Activated T-helper 1 cell treated with Interleukin-2 at 50 U/mL for 16 hours (primary cell): ENCODE results near the gene GNAZ.

Source experiments
- DNase-seq: peaks from one replicate; pipeline ENCODE4 v3.0.0-alpha.2; 2020; ENCODE audit warnings: low read depth

Gene GNAZ

DNA sequence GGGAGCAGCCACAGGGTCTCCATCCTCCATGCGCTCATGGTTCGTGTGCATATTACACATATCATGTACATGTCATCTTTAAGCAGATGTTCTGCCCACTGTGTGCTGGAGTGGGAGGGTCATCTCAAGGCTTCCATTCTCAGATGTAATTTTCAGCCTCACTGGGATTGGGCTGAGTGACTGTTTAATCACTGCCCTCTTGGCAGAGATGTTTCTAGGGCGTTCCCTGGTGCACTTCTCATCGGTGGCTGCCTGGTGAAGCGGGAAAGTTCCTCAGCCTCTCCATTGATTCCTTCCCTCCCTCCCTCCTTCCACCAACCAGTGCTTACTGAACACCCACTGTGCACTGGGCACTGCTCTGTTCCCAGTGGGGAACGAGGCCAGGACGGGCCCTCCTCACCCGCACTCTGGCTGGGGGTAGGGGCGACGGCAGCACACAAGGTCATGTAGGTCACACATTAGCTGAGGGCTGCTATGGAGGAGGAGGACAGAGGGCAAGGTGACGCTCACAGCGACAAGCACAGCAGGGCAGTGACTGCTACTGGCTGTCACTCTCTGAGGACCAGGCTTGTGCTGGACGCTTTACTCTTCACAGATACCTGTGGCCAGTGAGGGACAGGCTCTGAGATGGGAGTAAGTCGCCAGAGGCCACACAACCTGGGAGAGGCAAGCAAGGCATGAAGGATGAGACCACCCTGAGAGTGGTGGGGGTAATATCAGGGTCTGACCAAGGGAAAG, 22.9 kb downstream of the GNAZ start:
- no peak for DNase-seq

DNA sequence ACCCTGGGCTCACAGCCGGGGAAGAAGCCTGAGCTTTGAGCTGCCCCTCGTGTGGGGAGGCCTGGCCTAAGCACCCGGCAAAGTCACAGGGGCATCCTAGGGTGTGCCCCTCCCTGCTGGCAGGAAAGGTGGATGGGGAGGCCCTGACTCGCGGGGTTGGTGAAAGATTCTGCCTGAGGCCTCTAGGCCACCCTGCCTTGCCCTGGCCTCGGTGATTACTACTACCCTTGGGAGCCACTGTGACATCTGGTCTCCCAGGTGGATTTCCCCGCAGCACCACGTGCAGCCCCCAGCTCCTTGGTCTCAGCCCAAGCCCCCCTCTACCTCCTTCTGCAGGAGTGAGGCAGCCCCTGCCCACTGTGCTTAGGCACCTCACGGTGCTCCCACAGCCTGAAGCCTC, 23.9 kb downstream of the GNAZ start:
- DNase-seq: no peak

DNA sequence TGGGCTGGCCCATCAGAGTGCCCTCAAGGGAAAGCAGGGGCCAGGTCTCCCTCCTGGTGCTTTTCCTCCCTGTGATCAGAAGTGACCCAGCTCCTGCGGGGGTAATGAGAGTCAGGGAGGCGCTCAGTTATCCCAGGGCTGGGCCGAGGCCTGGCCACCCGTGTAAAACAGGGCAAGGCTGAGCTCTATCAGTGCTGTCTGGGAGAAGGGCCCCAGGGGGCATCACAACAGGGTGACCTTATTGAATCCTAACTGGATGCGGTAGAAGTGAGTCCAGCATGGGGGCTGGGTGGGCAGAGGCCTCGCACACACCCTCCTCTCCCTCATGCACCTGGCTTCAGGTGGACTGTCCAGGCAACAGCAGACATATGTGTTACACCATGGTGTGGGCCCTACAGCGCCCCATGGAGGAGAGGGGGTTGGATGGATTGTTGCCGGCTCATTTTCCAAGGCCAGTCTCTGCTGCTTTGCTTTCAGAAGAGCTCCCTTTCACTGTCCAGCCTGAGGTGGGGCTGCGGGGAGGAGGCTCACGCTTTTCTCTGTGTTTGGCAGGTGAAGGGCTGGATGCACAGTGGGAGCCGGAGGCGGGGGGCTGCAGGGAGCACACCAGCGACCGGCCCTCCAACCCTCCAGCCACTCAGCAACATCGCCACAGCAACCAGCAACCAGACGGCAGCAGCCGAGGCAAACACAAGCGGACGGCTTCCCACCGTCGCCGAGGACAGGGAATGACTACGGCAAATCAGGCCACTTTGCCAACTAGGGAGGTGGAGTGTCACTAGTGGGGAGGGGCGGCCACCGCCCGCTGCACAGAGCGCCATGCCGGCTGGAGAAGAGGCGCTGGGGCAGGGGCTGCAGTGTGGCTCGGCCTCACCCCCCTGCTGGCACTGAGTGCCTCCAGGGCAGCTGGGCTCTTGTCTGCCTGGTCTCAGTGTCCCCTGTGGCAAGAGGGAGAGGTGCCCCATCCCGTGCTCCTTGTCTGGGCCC, 24.7 kb downstream of the GNAZ start:
- no peak for DNase-seq

DNA sequence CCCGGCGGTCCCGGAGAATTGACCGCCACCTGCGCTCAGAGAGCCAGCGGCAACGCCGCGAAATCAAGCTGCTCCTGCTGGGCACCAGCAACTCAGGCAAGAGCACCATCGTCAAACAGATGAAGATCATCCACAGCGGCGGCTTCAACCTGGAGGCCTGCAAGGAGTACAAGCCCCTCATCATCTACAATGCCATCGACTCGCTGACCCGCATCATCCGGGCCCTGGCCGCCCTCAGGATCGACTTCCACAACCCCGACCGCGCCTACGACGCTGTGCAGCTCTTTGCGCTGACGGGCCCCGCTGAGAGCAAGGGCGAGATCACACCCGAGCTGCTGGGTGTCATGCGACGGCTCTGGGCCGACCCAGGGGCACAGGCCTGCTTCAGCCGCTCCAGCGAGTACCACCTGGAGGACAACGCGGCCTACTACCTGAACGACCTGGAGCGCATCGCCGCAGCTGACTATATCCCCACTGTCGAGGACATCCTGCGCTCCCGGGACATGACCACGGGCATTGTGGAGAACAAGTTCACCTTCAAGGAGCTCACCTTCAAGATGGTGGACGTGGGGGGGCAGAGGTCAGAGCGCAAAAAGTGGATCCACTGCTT, 25.5 kb downstream of the GNAZ start:
- DNase-seq: no peak

DNA sequence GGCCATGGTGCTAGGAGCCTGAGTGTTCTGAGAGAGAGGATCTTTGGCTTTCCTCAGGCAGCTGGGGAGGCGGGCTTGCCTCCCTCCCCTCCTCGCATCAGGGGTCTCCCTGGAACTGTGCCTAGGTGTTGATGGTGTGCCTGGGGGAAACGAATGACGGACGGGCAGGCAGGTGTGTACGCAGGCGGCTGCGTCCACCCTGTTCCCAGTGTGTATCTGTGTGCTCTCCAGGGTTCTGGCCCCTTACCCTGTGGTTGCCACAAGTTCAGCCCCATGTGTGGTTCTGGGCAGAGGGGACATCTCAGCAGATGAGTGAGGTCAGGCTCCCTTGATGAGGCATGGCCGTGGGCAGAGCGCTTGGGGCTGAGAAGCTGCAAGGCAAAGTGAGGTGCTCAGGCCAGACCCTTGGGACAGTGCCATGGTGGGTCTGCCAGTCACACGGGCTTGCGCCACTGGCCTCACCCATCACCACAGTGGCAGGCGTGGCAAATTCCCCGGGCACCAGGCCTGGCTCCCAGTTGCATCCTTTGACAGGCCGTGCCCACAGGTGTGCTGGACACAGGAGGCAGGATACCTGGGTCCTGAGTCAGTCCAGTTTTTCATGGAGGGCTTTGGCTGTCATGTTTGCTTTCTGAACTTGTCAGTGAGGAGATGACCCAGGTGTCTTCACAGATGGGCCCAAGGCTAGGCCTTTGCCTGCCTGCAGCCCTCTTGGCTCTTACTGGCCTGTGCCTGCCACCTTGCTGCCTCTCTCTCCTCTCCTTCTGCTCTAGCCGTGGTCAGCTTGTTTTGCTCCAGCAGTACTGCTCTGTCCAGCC, 27.3 kb downstream of the GNAZ start:
- DNase-seq: no peak

DNA sequence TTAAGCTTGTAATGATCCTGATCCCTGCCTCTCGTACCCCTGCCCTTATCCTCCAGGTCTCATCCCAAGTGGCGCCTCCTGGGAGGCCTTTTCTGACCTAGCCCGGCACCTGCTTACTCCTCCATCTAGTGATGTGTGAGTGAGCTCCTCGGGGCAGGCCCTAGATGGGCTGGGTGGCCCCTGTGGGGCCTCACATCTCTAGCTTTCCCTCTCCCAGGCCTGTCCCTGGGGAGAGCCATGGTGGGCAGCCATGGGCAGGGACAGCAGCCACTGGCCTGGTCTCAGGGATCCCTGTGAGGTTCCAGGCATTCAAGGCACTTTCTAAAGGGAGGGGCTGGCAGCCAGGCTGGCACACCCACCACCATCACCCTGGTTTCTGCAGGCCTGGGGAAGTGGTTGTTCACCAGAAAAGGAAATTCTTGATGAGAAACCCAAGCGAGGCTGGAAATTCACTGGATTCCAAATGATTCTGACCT, 27.9 kb downstream of the GNAZ start:
- no peak for DNase-seq

DNA sequence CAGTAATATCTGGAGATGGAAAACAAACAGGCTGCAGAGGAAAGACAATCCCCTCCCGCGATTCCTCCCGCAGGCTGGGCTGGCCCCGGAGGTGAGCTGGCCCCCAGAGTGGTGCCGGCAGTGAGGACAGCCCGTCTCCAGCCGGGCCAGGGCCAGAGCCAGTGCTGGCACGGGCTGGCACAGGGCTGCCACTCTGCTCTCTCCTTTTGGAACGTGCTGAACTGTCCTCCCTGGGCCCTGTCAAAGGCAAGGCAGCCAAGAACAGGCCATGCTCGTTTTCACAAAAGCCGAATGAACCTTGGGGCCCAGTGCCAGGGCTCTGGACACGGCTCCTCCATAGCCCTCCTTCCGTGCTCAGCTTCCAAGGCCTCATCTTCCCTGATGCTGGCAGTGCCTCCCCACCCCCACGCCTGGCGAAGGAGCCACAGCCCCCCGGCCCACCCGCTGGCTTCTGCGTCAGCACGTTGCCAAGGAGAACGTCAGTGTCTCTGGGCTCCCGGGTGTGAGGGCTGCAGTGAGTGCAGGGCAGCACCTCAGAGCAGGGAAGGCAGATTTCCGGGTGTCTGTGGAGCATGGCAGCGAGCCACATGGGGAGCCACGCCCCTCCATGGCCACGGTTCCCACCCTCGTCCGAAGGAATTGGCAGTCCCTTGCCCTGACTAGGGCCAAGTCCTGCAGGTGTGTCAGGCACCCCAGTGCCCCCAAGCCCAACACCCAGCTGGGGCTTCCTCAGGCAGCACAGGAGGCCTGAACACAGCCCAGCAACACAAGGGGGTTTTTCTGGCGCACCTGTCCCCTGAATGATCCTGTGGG, 28.6 kb downstream of the GNAZ start:
- DNase-seq: no peak

DNA sequence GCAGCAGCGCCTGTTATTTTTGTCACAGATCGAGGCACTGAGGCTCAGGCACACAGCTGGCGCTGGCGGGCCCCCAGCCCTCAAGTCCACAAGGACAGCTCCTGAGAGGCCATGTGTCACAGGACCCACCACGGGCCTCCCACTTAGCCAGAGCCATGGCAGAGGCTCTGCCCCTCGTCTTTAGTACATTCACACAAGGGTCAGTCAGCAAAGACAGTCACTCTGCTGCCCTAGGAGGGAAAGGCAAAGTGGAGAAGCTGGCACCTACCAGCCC, 29.1 kb downstream of the GNAZ start:
- DNase-seq: no peak

DNA sequence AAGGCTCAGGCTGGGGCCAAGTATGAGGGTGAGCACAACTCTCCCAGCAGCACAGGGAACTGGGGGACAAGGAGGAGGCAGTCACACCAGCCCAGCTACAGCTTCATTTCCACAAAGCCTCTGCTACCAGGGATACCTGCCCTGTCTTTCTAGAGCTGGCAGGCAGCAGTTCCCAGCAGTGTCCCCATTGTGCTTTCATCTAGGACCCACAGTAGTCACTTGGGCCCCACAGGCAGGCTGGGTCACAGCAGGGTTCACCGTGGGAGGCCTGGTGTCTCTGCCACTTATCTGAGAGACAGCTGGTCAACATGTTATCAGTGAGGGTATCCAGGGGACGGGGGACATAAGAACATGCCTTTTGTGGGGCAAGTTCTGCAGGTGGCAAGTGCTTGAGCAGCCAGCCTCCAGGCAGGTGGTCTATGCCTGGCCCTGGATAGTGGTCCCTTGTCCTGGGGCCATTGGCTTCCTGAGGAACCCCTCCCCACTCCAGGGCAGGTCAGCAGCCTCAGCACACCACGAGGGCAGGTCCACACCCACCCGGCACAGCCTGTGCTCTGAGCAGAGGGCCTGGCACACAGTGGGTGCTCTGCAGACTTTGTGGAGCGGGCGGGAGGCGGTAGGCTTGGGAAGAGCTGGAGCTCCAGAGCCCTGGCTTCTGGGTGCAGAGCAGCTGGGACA, 29.9 kb downstream of the GNAZ start:
- no peak for DNase-seq

DNA sequence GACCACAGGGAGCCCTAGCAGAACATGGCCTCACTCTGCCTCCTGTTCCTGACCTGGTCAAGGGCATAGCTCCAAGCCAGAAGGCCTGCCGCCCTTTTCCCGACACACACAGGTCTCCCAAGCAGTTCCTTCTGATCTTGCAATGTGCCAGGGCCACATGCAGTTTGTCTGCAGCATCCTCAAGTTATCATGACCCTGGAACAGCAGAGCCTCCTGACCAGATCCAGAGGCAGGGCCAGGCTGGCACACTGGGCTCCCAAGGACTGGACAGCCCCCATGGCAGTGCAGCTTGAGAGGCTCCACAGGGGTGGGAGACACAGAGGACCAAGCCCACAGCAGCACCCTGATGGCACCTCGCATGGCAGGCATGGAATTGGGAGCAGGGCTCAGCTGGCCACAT, 31.2 kb downstream of the GNAZ start:
- no peak for DNase-seq

DNA sequence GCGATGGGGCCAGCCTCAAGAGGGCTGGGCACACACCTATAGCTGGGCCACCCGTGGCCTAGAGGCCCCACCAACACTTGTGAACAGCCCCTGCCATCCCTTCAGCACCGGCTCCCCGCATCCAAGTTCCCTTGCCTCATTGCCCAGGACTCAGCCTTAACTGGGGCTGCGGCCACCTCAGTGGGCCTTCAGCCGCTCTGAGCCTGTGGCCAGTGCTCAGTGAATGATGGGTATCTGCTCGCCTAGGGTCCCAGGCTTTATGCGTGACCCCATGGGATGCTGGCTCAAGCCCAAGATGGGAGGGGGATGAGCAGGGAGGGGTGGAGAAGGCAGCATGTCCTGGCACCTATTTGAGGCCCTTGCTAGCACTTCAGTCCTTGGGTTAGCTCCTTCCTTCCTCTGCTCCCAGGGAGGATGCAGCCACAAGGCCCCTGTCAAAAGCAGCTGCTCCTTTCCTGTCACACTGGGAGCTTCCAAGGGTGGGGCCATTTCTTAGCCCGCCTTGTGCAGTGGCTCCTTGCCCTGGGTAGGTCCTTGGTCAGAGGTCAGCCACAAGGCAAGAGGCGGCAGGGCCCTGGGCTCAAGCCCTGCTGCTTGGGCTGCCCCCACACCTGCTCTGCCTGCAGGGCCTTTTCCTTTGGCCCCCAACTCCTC, 31.8 kb downstream of the GNAZ start:
- no peak for DNase-seq

DNA sequence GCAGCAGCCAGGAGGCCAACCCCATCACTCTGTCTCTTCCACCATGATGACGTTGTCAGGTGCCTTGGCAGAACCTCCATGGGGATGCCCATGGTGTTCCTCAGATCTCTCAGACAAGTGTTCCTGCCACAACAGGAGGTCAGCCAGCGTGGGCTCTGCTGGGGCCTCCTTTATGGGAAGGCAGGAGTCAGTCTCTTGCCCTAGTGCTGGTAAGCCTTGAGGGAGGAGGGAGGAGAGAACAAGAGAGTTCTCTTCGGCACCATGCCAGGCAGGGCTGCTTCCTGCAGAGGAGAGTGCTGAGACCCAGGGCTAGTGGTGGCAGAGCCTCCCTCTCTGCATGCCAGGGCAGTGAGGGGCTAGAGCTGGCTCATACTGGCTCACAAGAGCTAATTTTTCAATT, 32.5 kb downstream of the GNAZ start:
- DNase-seq: no peak

DNA sequence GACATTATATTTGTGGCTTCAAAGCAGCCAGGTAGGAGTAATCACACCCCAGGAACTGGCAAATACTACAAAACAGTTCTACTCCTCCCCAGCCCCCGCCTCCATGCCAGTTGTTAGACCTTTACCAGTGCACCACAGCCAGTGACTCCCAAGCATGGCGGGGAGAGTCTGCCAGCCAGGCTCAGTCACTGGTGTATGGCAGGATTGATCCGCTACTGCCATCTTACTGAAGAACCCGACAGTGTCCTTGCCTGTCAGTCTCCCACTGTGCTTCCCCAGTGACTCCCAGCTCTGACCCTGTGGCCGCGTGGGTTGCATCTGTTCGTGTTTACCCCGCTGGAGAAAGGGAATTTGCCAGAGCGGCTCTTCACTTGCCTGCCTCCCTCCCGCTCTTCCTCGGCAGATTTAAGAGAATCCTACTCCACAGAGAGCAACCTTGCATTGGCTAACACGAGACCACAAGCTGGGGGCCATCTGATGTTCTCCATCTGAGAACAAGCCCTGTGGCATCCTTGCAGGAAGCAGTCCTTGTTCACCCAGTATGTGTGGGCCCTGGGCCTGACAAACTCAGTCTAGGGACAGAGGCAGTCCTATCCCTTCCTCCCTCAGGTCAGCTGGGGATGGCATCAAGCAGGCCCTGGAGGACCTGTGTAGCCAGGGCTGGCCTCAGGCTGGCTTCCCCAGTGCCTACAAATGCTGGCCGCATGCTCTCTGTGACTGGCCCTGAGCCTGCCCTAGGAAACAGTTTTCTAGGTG, 33.1 kb downstream of the GNAZ start:
- no peak for DNase-seq

DNA sequence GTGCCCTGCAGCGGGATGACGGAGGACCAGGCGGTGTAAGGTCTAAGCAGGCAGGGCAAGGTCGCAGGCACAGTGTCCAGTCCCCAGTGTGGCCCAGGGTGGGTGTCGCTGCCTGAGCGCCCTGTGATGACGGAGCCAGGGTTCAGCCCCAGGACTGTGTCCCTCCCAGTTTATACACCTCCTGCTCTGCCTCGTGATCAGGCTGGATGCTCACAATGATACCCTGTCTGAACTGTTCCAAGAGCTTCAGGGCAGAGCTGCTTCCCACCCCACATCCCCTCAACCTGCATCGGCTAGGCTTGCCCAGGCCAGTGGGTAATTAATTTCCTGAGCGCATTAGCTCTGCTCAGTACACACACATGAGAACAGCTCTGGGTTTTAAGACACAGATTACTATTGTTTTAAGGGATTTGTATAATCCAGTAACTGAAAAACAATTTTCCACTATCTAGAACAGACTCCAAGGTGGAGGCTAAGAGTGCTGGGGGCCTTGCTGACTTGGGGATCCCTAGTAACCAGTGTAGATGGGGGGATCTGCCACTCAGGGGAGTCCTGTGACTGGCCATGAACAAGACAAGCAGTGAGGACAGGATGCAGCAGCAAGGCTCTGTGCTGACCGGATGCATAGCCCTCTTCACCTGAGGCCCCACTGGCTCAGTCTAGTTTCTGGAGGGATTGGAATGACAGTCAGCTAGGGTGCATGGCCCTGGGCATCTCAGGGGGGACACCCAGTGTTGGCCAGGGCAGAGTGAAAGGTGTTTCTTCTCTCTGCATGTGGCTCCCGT, 34.1 kb downstream of the GNAZ start:
- no peak for DNase-seq

DNA sequence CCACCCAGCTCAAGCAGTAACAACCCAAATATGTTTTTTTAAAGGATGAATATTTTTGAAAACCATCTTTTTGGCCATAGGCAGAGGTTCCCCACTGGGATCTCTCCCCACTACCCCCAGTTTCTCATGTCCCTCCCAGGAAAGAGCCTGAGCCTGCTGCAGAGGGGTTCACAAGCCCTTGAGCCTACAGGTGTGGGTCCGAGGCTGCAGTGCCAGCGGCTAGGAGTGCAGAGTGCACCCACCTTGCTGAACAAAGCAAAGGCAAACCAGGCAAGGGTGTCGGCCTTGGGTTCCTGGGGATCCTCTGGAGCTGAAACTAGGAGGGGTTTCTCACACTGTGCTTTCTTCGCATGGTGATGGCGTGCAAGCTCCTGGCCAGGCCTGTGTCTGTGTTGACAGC, 35.0 kb downstream of the GNAZ start:
- no peak for DNase-seq

DNA sequence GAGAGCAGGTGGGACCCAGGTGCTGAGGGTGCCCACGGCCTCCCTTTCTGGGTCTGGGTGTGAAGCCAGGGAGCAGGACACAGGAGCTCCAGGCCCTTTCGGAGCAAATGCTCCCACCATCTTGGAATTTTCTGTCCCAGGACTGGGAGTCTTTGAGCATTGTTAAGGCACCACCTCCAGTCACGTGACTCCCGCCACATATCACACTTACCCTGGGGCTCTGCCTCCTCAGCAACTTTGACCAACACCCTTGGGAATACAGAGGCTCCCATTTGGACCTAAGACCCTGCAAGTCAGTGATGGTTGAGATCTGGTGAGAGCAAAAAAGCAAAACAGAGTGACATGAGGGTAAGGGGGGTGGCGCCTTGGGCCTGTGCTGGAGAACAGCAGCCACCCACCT, 35.6 kb downstream of the GNAZ start:
- no peak for DNase-seq

DNA sequence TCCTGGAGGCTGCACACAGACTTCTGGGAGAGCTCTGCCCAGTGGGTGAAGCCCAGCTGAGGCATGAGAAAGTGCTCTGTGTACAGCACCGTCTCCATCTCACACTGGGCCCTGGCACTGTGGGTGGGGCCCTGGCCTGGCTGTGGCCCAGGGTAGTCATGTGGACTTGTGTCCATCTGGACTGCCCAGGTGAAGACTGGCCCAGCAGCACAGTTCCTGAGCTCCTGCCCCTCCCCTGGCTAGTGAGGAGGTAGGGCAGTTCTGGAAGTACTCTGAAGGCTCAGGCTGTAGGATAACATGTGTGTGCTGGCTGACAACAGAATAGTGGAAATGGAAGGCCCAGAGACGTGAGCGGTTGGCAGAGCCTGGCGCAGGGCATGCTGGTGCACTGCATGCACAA, 36.0 kb downstream of the GNAZ start:
- DNase-seq: no peak

DNA sequence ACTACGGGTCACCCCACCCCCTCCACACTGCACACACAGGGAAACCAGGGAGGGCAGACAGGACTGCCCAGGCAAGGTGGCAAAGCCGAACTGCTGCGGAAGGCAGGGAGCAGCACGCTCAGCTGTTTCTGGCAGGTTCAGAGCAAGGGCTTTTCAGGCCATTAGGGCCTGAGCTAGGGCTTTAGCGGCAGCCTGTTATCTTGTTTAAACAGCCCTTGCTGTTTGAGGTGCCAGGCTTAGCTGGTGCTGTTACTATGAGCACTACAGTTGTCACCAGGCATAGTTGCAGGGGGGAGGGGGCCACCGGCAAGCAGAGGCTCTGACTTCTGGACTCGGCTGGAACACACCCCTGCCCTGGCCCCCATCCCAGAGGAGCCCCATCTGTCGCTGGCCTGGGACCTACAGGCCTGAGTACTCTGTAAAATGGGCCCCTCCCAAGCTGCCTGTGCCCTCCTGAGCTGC, 36.6 kb downstream of the GNAZ start:
- DNase-seq: no peak
